Fibroblast of lung (primary cell): ENCODE data around the gene GIMD1. TPM values are rescaled to one million over a fixed set of nuclear protein-coding genes. Genes with fewer than 3 reads are reported as not detected.

ENCODE experiments used
- DNase-seq, 2 donors: peaks; one replicate each; pipeline versions ENCODE4 v3.0.0 to v3.0.0-alpha.2; 2010; ENCODE audit warnings: low read depth in 2 of 2
- H2AFZ ChIP-seq: 2 replicates; pipeline ENCODE4 v1.5.1; 2012; ENCODE audit warnings: low read length, control low read depth, inconsistent platforms
- H3K27ac ChIP-seq: 2 replicates; pipeline ENCODE4 v1.5.1; 2011; ENCODE audit warnings: low read length, control low read depth; ENCODE audit not compliant: insufficient read depth
- H3K27me3 ChIP-seq: 2 replicates; pipeline ENCODE4 v1.5.1; 2011; ENCODE audit warnings: mild to moderate bottlenecking, low read length; ENCODE audit not compliant: control insufficient read depth, insufficient read depth
- H3K36me3 ChIP-seq: 2 replicates; pipeline ENCODE4 v1.5.1; 2011; ENCODE audit warnings: low read length; ENCODE audit not compliant: control insufficient read depth, insufficient read depth
- H3K4me1 ChIP-seq: 2 replicates; pipeline ENCODE4 v1.5.1; 2011; ENCODE audit warnings: low read length; ENCODE audit not compliant: control insufficient read depth, insufficient read depth; ENCODE audit errors: extremely low read depth
- H3K4me2 ChIP-seq: 2 replicates; pipeline ENCODE4 v1.5.1; 2011; ENCODE audit warnings: low read length, control low read depth; ENCODE audit not compliant: insufficient read depth; ENCODE audit errors: extremely low read depth
- H3K4me3 ChIP-seq, 4 experiments: fragments of 200-600 bp in 1 of 4; sonication (generic) in 1 of 4; replicated peaks in 1 of 4; 2 replicates each; pipeline ENCODE4 v1.5.1; 2011 to 2016; ENCODE audit warnings: low read length in 4 of 4, low read depth in 3 of 4, mild to moderate bottlenecking in 3 of 4, control low read depth in 2 of 4, inconsistent platforms in 1 of 4, mixed read lengths in 1 of 4; ENCODE audit not compliant: insufficient read depth in 1 of 4; ENCODE audit errors: control extremely low read depth in 1 of 4
- H3K79me2 ChIP-seq: 2 replicates; pipeline ENCODE4 v1.5.1; 2012; ENCODE audit warnings: mild to moderate bottlenecking, low read length, inconsistent platforms; ENCODE audit not compliant: control insufficient read depth, insufficient read depth
- H3K9ac ChIP-seq: 2 replicates; pipeline ENCODE4 v1.5.1; 2011; ENCODE audit warnings: mild to moderate bottlenecking, low read length, control low read depth; ENCODE audit not compliant: insufficient read depth
- H3K9me3 ChIP-seq: 2 replicates; pipeline ENCODE4 v1.5.1; 2012; ENCODE audit warnings: low read depth, low read length; ENCODE audit not compliant: control insufficient read depth, insufficient read depth
- H4K20me1 ChIP-seq: 2 replicates; pipeline ENCODE4 v1.5.1; 2011; ENCODE audit warnings: low read length; ENCODE audit not compliant: control insufficient read depth, insufficient read depth; ENCODE audit errors: extremely low read depth
- EZH2 ChIP-seq: IDR thresholded peaks from 2 replicates; pipeline ENCODE4 v1.5.1; 2012; ENCODE audit warnings: low read length, control low read depth, mild to moderate bottlenecking; ENCODE audit errors: missing control alignments
- polyA plus RNA-seq, 2 donors: library from polyadenylated mRNA; depleted of rRNA in 1 of 2; stranded (reverse) in 1 of 2; unstranded in 1 of 2; fragments of >200 nt; gene quantifications; 2 replicates each; pipeline ENCODE4 v1.2.1, GENCODE V29; 2011 to 2012; ENCODE audit warnings: missing spikeins in 1 of 2
- total RNA-seq: library from RNA; depleted of rRNA; stranded (reverse); fragments of >200 nt; gene quantifications from 2 replicates; pipeline ENCODE4 v1.2.1, GENCODE V29; 2014
- TF ChIP-seq, protein P1 (sequence below), 2 donors: IDR thresholded peaks in 1 of 2; conservative IDR thresholded peaks in 1 of 2; 1 replicate in 1 of 2; 2 replicates in 1 of 2; pipeline ENCODE4 v1.5.1; 2011 to 2012; ENCODE audit warnings: low read length in 2 of 2, control low read depth in 1 of 2, inconsistent platforms in 1 of 2, low read depth in 1 of 2, mild to moderate bottlenecking in 1 of 2

Gene GIMD1
- total and polyA plus RNA-seq, 2 donors (not counting 1 experiment from before 2014, with no cell fraction given), result not detected

DNA sequence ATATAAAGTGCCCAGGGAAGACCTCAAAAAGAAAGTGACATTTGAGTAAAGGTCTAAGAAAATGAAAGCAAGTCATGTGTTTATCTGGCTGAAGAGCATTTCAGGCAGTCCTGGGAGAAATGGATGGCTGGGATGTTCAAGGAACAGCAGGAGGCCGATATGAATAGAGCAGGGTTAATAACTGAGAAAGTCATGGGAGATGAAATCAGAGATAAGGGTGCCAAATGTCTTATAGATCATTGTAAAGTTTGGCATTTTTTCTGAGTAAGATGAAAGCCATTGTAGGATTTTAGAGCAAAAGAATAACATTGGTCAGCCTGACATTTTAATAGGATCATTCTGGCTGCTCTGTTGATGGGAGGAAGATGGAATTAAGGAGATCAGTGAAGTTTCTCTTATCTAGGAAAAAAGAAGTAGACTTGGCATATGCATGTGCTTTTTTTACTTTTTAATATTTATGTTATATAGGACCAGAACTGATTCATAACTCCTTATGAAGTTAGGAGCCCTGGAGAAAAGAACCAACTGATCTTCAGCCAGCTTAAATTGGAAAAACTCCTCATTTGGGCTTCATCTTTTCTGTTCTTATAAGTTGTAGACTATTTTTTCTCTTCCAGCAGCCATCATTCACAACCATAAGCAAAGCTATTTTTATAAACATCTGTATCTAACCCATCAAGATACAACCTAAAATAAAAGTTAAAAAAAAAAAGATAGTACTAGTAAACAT lies 33.7 kb downstream of the GIMD1 start:
- no peaks in the 10 kb centered on the region for H3K27me3 ChIP-seq
- no peaks in the 10 kb centered on the region for H3K4me1 ChIP-seq
- H3K9ac ChIP-seq, result no peak overlapping the region
- no peaks in the 10 kb centered on the region for H3K79me2 ChIP-seq
- no peak overlapping the region for H3K27ac ChIP-seq
- no peaks in the 10 kb centered on the region for H4K20me1 ChIP-seq
- H2AFZ ChIP-seq, result no peak overlapping the region
- no peaks in the 10 kb centered on the region for H3K9me3 ChIP-seq
- DNase-seq, result peak in 1 of 2 donors; percentile 10
- no peak overlapping the region for H3K4me3 ChIP-seq
- no peak overlapping the region for H3K4me2 ChIP-seq
- TF ChIP-seq, protein P1, sequence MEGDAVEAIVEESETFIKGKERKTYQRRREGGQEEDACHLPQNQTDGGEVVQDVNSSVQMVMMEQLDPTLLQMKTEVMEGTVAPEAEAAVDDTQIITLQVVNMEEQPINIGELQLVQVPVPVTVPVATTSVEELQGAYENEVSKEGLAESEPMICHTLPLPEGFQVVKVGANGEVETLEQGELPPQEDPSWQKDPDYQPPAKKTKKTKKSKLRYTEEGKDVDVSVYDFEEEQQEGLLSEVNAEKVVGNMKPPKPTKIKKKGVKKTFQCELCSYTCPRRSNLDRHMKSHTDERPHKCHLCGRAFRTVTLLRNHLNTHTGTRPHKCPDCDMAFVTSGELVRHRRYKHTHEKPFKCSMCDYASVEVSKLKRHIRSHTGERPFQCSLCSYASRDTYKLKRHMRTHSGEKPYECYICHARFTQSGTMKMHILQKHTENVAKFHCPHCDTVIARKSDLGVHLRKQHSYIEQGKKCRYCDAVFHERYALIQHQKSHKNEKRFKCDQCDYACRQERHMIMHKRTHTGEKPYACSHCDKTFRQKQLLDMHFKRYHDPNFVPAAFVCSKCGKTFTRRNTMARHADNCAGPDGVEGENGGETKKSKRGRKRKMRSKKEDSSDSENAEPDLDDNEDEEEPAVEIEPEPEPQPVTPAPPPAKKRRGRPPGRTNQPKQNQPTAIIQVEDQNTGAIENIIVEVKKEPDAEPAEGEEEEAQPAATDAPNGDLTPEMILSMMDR (conservative IDR thresholded peaks at IDR 0.05 in 1 of 2, IDR thresholded peaks at IDR 0.05 in 1 of 2; ENCODE audit: low read depth in 1 of 2, low read length in 2 of 2), result no peak
- no peak for TF ChIP-seq EZH2
- H3K36me3 ChIP-seq, result peaks cover 6% of the 10 kb centered on the region

DNA sequence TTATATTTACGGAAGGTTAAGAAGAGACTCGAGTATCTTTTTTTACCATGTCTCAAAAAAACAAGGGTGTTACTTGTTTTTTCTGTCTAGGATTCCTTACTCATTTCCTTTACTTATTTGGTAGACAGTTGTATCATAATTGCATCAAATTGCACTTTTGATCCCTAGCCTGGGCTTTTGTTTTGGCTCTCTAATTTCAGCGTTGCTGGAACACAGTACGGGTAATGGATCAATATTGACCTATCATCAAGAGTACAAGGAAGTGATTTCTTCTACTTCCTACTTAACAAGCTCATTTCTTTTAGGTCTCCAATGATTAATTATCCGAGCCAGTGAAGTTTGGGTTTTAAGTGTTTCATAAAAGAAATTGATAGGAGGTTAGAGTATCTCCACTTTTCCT lies 35.4 kb downstream of the GIMD1 start:
- Histone ChIP-seq H3K9ac (no peak overlapping the region), H3K27me3 (no peaks in the 10 kb centered on the region), H3K79me2 (no peaks in the 10 kb centered on the region), H2AFZ (no peak overlapping the region), H3K4me3 (no peak overlapping the region), H3K36me3 (peaks cover 3% of the 10 kb centered on the region), H3K4me2 (no peak overlapping the region), H4K20me1 (no peaks in the 10 kb centered on the region), H3K4me1 (no peaks in the 10 kb centered on the region), H3K9me3 (no peaks in the 10 kb centered on the region), H3K27ac (no peak overlapping the region)
- DNase-seq, result no peak
- TF ChIP-seq, protein P1 (conservative IDR thresholded peaks at IDR 0.05 in 1 of 2, IDR thresholded peaks at IDR 0.05 in 1 of 2; ENCODE audit: low read depth in 1 of 2, low read length in 2 of 2), result no peak
- no peak for TF ChIP-seq EZH2

DNA sequence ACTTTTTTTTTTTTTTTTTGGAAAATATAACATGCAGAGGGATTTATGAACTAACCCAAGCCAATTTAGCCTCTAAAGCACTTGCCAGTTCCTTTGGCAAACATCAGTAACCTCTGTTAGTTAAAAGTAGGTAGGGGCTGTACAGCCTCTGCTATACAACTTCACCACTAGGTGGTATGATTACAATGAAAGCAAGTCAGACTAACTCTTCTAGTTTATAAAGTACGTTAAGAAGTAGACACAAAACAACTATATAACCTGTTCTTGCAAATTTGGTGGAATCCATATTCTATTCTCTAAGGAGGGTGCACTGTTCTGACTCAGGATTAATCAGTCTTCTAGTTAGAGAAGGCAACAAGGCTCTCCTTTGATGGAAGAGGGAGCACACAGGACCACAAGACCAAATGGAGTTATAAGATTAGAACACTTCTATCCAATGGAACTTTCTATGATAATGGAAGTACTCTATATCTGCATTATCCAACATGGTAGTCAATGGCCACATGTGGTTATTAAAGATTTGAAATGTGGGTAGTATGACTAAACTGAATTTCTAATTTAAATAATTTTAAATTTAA lies 39.4 kb downstream of the GIMD1 start:
- TF ChIP-seq EZH2, result no peak
- TF ChIP-seq, protein P1 (conservative IDR thresholded peaks at IDR 0.05 in 1 of 2, IDR thresholded peaks at IDR 0.05 in 1 of 2; ENCODE audit: low read depth in 1 of 2, low read length in 2 of 2), result peak; percentile 69 to 78
- no peak overlapping the region for H3K27ac ChIP-seq
- H3K4me1 ChIP-seq, result no peaks in the 10 kb centered on the region
- no peak overlapping the region for H3K4me2 ChIP-seq
- no peak overlapping the region for H2AFZ ChIP-seq
- no peaks in the 10 kb centered on the region for H3K27me3 ChIP-seq
- no peaks in the 10 kb centered on the region for H3K79me2 ChIP-seq
- no peaks in the 10 kb centered on the region for H4K20me1 ChIP-seq
- no peaks in the 10 kb centered on the region for H3K9me3 ChIP-seq
- peak; percentile 43 to 60 for DNase-seq
- H3K4me3 ChIP-seq, result no peak overlapping the region
- H3K9ac ChIP-seq, result no peak overlapping the region
- H3K36me3 ChIP-seq, result peaks cover 3% of the 10 kb centered on the region
